HuH-7.5 (cell line): ENCODE measurements around the gene ZFP92.

Experiments used
- DNase-seq: peaks from one replicate; pipeline ENCODE4 v3.0.0; 2011; ENCODE audit warnings: low spot score

ZFP92 gene

GRCh38 chrX:153408221-153408721 is 3.0 kb upstream of the ZFP92 start:
- DNase-seq = no peak

GRCh38 chrX:153408871-153409351 is 2.4 kb upstream of the ZFP92 start:
- no peak for DNase-seq

GRCh38 chrX:153409414-153410101 is 1.7 kb upstream of the ZFP92 start:
- DNase-seq = no peak

DNA sequence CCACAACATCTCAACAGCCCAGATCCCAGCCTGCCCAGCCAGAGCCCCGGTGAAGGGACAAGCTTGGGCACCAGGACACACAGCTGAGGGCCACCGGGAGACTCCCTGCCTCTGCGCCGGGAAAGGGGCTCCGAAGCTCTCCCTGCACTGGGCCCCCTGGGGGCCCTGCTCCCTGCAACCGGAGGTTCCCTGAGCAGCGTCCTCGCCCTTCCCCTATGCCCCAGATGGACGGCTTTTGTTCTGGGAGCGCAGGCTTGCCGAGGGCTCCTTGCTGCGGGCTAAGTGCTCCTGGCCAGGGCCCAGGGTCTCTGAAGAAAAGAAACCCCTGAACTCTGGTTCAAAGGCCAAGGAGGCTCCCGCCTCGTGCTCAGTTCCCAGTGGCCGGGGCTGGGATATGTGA is 899 bp upstream of the ZFP92 start:
- DNase-seq = no peak

GRCh38 chrX:153410888-153411254 is 401 bp upstream of the ZFP92 start:
- no peak for DNase-seq

- DNase-seq = no peak
These were observed 809 bp downstream of the ZFP92 start for GRCh38 chrX:153411988-153412574.

DNA sequence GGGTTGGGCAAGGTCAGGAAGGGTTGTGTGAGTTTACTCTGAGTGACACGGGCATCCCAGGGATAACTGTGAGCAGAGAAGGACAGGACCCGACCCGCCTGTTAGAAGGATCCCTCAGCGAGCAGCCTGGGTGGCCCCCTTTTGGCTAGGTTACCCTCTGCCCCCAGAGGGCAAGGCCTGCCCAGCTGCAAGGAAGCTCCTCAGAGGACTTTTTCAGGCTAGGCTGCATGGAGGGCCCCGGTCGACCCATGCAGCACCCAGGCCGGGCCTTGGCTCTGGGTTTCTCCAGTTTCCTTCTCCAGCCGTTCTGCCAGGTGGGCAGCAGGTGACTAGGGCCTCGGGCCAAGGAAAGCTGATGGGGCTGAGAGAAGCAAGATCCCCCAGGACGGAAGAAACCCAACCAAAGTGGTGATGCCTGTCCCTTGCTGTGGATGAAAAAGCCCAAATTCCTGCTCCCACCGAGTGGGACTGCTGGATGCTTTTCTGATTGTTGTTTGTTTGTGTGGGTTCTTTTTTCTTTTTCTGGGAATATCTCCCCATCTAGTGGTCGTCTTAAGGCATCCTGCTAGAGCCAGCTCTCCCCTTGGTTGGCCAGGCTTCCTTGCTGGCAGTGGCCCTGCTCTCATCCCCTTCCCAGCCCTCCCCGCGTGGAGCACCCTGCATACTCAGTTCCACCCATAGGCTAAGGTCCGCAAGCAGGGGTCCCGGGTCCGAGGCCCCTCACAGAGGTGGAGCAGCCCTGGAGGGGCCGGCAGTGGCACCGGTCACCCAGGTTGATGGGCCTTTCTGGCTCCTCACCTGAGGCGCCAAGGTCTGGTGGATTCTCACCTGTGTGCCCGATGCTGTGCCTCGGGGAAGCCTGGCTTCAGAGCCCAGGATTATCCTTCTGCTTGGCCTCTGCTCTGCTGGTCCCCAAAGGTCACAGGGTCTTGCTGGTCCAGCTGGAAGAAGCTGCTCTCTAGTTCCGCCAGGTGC is 1.8 kb downstream of the ZFP92 start:
- no peak for DNase-seq

DNA sequence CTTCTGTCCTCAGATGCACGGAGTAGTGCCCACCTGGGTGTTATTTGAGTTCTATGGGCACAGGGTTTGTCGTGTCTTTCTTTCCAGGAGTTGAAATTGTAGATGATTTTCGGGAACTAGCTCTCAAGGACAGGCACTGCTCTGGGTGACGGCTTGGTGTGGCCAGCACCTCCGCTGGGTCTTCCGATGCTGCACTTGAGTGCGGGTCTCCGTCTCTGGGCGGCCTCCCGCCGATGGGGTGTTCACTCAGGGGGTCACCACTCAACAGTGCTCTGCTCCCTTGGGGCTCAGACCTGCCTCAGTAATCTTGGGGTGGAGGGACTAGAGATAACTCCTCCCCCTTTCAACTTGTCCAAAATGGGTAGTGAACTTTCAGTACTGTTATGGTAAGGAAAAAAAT is 2.5 kb downstream of the ZFP92 start:
- DNase-seq = no peak

GRCh38 chrX:153414856-153415510 is 3.7 kb downstream of the ZFP92 start:
- no peak for DNase-seq

- no peak for DNase-seq
These were observed 5.6 kb downstream of the ZFP92 start for GRCh38 chrX:153416781-153417450.

DNA sequence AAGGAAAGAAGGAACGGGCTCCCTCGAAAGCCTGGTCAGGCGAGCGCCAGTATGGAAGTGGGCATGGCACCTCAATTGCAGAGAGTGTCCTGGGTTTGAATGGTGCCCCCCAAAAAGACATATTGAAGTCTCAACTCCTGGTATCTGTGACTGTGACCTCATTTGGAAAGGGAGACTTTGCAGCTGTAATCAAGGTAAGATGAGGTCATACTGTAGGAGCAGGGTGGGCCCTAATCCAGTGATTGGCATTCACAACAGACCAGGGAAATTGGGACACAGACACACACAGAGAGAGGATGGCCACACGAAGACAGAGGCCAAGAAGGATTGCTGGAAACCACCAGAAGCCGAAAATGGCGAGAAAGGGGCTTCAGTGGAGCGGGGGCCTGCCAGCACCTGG is 6.4 kb downstream of the ZFP92 start:
- DNase-seq = no peak

GRCh38 chrX:153420851-153421599 is 9.8 kb downstream of the ZFP92 start:
- DNase-seq = no peak

DNA sequence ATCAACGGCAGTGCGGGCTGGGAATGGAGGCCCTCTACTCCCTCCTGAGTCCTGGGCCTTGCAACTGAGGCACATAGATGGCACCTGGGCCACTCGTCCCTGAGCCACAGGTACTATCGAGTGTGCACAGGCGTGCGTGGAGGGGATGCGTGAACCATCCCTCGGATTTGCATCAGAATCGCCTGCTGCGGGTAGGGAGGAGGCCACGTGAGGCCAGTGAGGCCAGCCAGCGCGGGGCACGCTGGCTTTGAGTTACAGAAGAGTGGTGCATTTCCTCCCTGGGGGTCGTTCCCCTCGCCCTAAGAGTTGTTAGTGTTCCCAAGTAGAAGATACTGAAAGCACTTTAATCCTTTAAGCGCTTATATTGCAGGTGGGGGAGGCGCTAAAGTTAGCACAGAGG is 10.6 kb downstream of the ZFP92 start:
- no peak for DNase-seq

- no peak for DNase-seq
These were observed 12.4 kb downstream of the ZFP92 start for GRCh38 chrX:153423652-153424051.

DNA sequence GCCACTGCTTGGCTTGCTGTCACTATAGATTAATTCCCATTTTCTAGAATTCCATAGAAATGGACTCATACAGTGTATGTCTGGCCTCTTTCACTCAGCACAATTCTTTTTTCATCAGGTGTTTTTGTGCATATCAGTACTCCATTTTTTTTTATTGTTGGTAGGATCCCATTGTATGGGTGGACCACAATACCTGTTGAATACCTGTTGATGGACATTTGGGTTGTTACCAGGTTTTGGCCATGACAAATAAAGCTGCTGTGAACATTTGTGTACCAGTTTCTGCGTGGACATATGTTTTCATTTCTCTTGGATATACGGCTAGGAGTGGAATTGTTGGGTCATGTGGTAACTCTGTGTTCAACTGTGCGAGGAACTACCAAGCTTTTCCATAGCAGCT is 14.9 kb downstream of the ZFP92 start:
- no peak for DNase-seq

DNA sequence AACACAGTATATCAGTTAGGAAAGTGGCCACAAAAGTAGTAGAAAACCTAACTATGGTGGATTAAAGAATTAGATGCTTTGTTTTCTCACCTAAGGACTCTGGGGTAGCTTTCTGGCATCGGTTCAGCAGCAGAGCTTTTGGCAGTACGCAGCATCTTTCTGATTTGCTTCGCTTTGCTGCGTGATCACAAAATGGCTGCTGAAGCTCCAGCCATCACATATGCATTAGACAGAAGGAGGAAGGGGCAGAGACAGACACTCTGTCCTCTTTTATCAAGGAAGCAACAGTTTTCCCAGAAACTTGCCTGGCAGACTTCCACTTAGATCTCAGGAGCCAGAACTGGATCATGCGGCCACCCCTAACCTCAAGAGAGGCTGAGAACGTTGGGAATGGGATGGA is 19.5 kb downstream of the ZFP92 start:
- DNase-seq = no peak

DNA sequence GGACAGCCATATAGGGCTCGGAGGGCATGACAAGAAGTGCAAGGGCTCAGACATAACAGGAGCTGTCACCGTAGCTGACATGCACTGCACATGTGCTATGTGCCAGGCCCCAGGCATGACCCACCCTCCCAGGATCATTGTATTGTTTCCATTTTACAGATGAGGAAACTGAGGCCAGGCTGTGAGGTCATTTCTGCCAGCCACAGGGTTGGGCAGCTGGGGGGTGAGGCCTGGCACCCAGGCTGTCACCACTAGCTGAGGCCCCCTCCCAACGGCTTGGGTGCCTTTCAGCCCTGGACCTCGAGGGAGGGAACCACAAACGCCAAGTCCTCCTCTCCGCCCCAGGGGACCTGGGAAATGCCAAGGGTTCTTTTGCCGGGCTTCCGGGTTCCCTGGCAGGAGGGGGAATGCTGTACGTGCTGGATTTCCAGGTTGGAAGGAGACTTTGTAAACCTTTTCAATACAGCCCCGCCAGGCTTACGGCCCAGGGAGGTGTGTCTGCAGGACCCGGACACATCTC is 21.9 kb downstream of the ZFP92 start:
- DNase-seq = no peak

- no peak for DNase-seq
These were observed 22.6 kb downstream of the ZFP92 start for GRCh38 chrX:153433781-153434285.

DNA sequence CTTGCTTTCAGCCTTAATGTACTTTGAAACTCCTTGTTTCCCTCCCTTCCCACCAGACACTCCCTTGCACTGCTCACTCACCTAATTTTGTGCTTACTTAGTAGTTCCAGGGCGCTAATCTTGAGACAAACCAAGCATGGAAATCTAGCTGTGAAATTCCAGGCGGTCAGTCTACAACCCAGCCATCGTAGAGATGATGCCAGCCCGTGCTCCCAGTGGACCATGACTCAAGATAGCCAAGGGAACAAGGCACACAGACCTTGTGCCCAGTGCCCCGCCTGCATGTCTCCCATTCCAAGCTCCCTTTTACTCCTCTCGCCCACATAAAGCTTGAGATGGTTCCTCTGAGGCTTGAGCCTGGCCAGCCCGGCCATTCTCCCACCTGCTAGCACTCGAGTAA is 23.5 kb downstream of the ZFP92 start:
- DNase-seq = no peak

GRCh38 chrX:153435845-153436244 is 24.6 kb downstream of the ZFP92 start:
- no peak for DNase-seq
